GM19463 (cell line): ENCODE data around the gene PHKA2.

Source experiments
- ATAC-seq: cut with Tn5 transposase; IDR thresholded peaks from one replicate; pipeline ENCODE4 v1.9.1; 2021; ENCODE audit warnings: mild to moderate bottlenecking, moderate library complexity; ENCODE audit not compliant: unreplicated experiment

PHKA2 gene

DNA sequence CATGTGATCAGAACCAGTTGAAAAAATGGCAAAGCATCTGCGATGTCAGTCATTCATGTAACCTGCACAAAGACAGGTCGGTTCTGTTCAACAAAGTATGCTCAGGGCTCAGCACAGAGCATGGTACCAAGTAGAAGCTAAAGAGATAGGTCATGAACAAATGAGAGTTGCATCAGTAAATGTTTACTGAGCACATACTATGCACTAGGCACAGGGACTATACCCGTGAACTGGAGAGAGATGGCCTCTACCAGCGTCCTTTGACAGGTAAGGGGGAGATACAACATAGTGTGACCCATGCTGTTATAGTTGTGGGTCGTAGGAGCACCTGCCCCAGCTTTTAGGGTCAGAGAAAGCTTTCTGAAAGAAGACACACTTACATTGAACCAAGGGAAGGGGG is 46.7 kb downstream of the PHKA2 start:
- no peak for ATAC-seq

DNA sequence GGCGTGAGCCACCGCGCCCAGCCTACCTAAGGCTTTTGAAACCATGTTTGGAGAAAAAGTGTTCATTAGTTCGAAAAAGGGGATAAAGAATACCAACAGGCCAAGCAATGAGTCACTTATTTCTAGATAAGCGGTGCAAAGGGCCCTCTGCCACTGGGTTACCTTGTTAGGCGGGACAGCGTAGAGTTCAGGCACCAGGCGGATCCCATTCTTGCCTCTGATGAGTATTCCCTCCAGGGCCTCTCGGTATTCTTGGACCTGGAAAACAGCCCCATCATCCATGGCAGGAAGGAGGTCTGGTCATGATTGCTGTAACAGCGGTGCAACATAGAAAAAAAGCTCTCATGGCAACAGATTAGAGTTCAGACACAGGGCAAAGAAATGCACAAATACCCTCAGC is 48.0 kb downstream of the PHKA2 start:
- no peak for ATAC-seq

DNA sequence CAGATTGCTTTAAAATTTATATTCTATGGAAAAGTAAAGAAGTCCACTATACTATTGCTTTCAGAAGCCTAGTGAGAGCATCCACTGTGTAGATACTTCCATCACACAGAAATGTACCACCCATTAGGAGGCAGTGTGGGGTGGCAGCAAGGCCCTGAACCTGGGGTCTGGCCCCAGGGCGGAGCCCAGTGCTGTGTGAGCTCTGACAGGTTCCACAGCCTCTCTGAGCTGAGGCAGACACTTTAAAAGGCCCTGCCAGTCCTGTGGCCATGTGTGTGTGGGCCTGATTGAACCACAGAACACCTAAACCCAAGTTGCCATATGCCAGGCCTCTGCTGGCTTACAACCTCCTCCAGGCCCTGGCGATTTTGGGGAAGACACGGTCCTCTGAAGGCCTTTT is 49.2 kb downstream of the PHKA2 start:
- ATAC-seq: no peak

DNA sequence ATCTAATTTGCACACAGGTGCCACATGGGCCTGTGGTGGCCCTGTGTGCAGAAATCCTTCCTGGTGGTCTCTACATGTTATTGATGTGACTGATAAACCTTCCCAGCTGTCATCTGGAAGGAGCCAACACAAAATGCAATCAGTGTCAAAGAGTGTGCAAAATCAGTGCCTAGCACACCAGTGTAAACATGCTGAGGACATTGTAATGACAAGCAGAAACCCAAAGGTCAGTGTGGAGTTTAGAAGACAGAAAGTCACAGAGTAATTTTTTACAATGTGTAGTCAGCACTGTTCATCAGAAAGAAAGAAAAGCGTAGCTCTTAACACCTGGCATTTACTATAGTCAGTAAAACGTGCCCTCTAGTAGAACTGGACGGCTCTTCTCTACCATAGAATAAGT is 50.3 kb downstream of the PHKA2 start:
- no peak for ATAC-seq

DNA sequence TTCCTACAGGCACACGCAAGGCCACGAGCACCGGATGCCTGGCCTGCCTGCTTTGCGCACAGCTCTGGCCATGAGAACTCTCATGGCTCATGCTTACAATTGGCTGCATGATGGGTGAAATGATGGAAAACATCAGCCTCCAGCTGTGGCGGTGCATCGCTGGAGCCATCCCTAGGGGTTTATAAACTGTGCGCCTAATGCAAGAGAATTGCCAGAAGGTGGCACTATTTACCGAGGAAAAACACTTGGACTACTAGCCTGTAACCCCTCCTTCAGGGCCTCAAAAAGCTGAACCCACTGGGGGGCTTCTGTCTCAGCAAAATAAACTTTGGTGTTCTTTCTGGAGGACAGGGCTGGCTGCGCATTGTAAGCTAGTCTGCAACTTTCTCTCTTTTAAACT is 51.9 kb downstream of the PHKA2 start:
- ATAC-seq: no peak

DNA sequence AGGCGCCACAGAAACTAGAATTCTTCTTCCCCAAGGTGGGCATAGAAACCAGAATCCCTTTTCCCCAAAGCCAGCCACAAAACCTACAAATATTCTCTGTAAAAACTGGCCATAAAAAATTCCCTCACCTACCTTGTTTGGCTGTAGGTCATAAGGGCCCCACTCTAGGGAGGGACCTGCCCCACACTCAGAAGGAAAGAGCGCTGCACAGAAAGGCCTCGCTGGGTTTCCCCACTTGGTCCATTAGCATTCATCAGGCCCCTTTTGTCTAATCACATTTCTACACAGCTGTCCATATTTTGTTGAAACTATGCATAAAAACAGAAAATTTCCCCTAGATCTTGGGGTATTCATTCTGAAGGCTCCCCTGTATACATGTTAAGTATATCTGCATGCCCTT is 54.1 kb downstream of the PHKA2 start:
- no peak for ATAC-seq

DNA sequence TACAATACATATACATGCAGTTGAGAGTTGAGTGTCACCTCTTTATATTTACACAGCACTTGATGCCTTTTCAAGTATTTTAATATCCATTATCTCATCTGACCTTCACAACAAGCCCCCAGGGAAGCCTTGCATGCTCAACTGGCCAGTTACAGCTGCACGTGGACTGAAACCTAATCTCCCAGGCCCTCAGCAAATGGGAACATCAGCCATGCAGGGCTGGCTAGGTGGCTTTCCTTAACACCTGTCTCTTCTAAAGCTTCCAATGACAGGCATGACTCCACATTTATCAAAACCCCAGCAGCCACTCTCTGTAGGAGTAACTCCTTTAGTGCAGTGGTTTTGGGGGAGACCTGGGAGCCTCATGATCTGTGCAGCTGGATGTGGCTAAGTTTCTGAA is 56.4 kb downstream of the PHKA2 start:
- no peak for ATAC-seq

DNA sequence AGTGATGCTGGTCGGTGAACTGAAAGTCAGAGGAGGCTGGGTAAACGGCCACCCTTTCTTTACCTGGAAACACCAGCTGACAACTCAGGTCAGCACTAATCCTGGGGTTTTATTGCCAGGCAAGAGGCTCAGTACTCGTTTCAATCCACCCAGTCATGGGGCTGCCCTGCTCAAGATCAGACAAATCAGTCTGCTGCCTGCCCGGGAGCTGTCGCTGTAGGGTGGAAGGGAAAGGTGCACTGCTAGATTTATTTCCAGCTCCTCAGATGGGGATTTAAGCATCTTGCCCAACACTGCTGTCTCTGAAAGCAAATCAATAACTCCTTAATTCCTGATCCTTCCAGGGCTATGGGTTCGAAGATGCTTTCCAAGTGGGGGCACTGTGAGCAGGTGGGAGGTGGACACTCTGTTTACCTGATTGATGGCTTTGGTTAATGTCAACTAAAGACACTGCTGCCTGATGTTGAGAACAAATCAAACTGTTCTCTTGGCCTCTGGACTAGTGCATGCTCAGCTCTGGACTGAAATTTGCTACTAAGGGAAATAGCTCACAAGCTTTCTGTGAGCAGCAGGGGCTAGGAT is 59.3 kb downstream of the PHKA2 start:
- ATAC-seq: no peak

DNA sequence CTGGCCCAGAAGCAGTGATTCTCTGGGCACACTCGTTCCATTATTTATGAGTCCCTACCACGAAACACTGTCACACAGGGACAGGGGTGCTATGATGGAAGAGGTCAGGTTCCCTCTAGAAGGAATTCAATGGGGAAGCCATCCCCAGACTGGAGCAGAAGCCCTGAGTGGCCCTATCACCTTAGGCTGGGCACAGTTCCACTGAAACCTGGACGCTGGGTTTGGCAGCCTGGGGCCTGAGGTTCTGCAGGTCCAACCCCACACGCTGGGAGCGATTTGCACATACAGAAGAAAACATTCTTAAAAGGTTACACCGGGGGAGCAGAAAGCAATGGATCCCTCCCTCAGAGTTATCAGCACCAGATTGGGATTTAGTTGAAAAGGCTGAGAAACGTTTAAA is 63.3 kb downstream of the PHKA2 start:
- ATAC-seq: no peak

DNA sequence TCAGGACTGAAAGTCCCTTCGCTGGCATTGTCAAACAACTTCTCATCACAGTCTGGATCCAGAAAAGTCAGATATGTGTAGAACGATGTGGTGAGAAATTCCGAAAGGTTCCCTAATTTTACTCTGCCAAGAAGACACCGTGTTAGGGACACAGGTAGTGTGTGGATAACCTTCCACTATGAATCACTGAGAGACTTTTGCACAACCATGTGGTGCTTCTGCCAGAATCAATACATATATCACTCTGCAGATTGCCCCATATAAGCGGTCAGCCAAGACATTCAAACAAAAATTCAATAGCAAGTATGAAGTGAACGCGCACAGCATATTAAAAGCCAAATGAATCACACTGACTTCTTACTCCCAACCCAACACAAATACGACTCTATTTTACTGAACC is 63.8 kb downstream of the PHKA2 start:
- ATAC-seq: no peak

DNA sequence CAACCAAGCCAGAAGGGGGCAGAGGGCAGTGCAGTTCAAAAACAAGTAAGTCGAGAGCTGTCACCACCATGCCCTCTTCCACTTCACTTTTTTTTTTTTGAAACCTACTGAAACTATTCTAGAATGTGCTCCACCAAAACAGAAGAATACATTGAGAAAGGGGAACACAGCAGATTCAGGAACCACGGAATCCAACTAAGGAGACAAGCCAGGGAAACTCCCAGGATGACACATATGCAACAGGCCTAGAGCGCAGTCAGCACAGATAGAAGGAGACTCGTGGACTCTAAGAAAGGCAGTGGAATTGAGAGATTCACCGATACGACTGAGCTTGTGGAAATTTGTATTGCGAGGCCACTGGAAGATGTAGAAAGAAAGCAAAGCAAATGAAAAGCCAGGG is 66.1 kb downstream of the PHKA2 start:
- ATAC-seq: no peak

DNA sequence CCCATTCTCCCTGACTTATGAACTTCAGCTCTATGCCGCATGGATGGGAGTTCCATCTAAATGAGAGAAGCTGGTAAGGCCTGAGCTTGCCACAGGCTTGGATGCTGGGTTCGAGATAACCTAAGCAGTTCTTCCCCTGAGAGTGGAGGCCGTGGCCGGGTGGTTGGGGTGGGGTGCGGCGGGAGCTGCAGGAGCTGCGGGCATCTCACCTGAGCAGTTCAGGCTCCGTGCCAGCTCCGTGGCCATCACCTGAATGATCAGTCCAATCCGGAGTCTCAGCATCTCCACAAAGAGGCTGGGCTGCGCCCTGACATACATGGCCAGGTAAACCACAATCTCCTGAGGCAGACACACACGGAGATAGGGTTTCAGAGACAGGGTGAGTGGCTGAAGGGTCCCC is 77.6 kb downstream of the PHKA2 start:
- no peak for ATAC-seq

DNA sequence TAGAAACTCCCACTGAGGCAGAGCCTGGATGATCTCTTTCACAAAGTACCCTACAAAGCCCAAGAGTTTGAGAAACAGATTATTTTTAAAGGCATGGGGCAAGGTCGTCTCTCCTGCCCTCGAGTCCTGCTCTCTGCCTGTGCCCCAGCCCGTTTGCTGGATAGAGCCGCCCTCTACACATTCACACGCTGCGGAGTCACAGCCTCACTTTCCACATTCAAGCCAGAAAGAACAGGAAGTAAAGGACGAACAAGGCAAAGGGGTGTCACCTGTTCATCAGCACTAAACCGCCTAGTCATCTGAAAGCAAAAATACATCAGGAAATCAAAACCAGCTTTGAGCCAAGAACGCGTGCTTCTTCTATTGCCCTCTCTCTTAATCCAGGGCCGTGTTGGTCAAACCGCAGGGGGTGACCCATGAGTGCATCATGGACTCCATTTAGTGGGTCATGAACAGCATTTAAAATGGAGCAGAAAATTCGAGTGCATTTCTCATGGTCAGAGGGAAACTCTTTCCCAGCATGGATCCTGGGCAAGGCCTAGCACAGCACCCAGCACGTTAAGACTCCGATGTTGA is 83.4 kb downstream of the PHKA2 start:
- ATAC-seq: no peak

DNA sequence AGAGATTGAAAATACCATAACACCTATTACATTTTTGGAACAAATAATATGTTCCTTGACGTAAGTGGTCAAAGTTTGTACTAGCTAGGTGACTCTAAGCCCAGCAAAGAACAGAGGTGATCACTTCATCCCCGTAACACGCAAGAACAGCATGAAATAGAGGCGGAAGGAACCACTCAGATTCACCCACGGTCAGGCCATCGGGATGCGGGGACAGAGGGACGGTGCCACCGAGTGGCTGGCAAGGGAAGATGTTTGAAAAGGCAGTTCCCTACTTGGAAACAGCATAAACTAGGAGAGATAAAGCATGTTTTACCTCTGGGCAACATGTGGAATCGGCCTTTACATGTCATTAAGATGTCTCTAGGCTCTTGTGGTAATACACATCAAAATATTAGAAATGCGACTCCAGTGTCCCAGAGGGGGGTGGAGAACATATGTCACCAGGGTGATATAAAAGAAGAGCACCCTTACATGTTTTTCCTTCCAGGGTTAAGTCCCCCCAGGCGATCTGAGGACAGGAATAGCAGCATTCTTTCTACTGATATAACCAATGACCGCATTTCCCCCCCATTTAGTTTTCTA is 84.0 kb downstream of the PHKA2 start:
- no peak for ATAC-seq

DNA sequence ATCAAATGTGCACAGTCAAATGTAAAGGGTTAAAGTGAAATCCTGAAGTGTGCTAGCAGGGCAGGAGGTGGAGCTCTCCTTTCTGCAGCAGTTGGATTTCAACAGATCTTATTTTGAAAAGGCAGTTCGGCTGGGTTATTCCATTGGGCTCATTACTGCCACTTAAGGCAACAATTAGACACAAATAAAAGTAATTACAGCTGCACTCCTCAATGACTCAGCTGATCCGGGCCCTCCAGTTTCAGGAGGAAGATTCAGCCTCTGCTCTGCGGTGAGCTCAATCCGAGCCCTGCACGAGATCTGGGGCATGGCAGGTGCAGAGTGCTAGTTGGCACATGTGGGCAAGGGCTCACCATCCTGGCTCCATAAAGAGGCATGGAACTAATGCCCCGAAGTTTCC is 85.4 kb downstream of the PHKA2 start:
- no peak for ATAC-seq

DNA sequence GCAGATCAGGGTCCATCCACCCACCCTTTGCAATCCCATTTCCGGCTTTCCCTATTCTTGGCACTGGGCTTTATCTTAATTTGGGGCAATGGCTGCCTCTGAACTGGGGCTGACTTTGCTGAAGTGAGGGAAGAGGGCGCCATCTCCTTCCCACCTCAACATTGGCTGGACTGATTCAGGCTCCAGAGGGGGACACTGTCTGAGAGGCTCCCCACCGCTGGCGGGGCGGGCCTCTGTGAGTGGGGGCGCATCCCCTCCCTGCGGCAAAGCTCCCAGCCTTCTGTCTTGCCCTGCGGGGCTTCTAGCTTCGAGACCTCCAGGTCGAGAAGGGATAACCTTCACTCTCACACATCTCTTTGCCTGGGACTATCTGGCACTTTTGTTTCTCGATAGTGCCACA is 85.8 kb downstream of the PHKA2 start:
- no peak for ATAC-seq

DNA sequence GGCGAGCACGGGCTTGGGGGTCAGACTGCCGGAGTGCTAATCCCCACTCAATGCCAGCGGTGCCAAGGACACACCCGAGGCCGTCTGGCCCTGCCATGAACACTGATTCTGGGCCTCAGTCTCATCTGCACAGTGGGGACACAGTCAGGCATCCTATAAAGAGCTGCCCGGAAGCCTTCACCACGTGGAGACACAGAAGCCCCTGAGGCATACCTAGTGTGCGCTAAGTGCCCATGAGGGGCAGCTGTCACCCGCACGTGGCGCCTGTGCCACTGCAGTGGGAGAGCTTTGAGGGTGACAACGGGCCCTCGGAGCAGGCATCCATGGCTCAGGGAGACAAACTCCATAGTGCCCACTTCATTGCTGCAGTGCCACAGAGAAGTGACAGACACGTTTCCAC is 86.3 kb downstream of the PHKA2 start:
- ATAC-seq: no peak

DNA sequence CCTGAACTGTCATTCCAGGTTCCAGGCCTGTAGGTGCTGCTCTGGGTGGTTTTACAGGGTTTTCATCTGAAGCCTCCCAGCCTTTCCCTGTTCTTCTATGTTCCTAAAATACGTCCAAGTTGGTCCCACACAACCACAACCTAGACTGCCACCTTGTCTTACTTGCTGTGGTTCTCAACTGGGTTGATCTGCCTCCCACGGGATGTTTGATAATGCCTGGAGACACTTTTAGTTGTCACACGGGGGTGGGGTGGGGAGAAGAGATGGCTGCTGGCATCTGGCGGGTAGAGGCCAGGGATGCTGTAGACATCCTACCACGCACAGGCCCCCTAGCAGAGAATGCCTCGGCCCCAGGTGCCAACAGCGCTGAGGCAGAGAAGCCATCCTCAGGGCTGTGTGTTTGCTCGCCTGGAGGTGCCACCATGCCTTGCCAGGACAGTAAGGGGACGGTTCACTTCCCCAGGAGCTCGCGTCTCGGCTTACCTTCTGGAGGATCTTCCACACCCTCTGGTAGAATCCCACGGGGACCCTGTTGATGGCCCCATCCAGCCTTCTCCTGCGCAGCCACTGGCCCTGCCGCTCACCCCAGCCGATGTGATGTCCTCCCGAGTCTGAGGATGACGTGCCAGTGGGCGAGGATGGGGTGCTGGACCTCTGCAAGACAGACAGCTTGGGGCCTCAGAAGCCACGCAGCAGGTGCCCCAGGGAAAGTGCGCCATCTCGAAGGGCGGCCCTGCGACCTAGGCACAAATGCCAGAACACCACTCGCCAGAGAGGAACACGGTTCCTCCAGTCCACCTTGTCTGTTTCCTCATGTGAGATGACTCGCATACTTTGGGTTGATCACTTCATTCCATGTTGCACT is 87.0 kb downstream of the PHKA2 start:
- ATAC-seq: no peak

DNA sequence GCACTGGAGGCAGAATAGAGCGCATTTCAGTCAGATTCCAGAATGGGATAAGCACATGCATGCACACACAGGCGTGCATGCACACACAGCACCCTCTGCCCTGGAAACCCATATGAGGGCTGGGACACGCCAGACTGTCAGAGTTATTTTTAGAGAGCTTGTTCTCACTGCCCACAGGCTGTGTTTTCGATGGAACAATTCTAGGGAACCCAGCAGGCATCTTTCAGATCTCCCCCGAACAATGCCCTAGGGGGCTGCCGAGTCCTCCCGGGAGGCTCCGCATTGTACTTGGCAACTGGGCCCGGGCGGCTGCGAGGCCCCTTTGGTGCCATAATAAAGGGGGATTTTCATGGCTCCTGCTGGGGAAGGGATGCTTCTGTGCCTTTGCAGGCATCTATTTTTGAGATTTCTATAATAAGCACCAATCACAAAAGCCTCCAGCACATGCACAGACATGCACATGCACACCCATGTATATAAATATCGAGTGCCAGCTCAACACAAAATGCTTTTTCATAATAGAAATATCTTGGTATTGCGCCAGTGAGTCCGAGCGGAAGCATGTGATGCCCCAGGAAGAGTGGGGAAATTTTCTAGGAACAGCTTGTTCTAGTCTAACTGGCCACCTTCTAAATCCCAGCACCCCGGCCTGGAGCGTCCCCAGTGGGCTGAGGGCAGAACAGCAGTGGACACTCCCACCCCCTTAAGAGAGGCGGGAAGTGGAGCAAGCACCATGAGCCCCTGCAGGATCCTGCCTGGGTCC is 88.5 kb downstream of the PHKA2 start:
- ATAC-seq: no peak

DNA sequence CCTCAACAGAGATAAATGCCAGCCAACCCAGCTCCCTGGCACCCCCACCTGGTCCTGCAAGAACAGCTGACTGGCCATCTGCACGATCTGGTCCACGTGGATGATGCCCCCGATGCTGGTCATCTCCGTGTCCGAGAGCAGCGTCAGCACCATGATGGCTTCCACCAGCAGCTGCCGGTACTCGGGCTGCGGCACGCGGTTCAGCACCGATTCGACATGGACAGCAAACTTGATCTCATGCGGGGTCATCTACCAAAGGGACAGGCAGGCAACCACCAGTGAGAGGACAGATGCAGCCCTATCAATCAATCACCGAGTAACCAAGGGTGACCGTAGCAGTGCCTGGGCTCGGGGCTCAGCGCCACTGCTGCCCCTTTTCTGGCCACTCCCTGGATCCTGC is 89.8 kb downstream of the PHKA2 start:
- no peak for ATAC-seq

DNA sequence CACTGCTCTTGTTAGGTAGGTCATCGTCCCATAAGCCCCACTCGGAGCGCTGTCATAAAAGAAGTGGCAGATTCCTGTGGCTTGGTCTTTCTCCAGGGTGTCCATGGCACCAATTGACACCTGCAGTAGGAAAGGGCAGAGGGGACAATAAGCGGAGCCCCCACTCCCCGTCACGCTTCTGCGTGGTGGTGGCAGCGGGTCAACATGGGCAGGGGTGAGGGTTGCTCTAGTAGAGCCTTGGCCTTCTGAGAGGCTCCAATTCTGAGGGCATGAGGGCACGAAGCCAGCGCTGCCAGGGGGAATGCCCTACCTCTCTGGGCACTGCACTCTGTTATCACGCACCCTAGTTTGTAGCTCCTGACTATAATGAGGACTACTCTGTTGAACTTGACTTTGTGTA is 90.4 kb downstream of the PHKA2 start:
- ATAC-seq: no peak
